GM12865 (cell line): Measurements from ENCODE around the gene TCF20.

Experiments used
- DNase-seq: peaks from one replicate; pipeline ENCODE4 v3.0.0; 2010; ENCODE audit warnings: low read depth
- H3K4me3 ChIP-seq: 2 replicates; pipeline ENCODE4 v1.5.1; 2011; ENCODE audit warnings: mild to moderate bottlenecking, low read depth, low read length, control low read depth
- TF ChIP-seq, protein P1 (sequence below): IDR thresholded peaks from 2 replicates; pipeline ENCODE4 v1.5.1; 2011; ENCODE audit warnings: low read length, control low read depth, low read depth, inconsistent platforms; ENCODE audit not compliant: insufficient read depth; ENCODE audit errors: missing control alignments

TCF20 gene

DNA sequence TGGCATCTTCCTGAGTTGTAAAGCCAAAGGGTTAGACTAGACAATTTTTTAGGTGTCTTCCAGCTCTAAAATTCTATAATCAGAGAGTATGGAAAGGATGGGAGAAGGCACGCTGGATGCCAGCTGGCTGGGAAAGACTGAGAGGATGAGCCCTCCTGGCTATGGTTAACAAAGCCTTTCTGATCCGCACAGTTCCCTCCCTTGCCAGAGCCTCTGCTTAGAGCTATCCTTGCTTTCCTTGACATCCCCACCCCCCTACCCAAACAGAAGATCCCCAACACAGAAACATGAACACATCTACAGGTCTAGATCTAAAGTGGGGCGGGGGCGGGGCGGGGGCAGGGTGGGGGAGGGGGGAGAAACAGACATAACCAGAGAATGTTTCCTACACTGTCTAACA, 6.5 kb downstream of the TCF20 start:
- TF ChIP-seq, protein P1, sequence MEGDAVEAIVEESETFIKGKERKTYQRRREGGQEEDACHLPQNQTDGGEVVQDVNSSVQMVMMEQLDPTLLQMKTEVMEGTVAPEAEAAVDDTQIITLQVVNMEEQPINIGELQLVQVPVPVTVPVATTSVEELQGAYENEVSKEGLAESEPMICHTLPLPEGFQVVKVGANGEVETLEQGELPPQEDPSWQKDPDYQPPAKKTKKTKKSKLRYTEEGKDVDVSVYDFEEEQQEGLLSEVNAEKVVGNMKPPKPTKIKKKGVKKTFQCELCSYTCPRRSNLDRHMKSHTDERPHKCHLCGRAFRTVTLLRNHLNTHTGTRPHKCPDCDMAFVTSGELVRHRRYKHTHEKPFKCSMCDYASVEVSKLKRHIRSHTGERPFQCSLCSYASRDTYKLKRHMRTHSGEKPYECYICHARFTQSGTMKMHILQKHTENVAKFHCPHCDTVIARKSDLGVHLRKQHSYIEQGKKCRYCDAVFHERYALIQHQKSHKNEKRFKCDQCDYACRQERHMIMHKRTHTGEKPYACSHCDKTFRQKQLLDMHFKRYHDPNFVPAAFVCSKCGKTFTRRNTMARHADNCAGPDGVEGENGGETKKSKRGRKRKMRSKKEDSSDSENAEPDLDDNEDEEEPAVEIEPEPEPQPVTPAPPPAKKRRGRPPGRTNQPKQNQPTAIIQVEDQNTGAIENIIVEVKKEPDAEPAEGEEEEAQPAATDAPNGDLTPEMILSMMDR, result no peak
- H3K4me3 ChIP-seq, result no peak overlapping the region
- DNase-seq, result no peak

DNA sequence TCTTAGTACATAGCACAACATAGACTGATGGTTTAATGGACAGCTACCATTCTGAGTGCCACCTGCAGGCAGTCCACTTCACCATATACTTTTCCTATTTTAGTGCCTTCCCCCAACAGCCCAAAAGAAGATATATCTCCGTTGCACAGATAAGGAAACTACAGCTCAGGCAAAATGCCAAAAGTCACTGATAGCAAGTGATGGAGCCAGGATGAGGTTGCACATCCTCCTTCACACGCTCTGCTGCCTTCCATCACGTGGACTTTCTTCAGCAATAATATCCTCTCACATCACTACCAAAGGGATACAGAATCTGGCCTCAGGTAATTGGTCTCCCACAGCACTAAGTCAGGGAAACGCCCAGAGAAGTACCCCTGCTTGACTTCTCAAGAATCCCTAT, 7.5 kb downstream of the TCF20 start:
- TF ChIP-seq, protein P1, result no peak
- peak; percentile 62 for DNase-seq
- H3K4me3 ChIP-seq, result no peak overlapping the region

DNA sequence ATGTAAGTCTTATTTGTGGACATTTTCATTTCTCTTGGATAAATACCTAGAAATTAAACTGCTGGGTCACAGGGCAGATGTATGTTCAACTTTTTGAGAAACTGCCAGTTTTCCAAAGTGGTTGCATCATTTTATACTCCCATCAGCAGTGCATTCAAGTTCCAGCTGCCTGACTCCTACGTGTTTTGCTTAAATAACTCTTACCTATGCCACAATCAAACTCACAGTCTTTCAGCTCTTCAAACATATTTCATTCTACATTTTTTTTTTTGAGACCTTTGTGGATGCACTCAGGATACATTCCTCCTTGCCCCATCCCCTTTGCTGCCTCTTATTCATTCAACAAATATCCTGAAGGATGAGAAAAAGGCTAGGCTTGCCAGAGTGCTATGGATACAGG, 9.2 kb downstream of the TCF20 start:
- DNase-seq, result no peak
- H3K4me3 ChIP-seq, result no peak overlapping the region
- TF ChIP-seq, protein P1, result no peak

DNA sequence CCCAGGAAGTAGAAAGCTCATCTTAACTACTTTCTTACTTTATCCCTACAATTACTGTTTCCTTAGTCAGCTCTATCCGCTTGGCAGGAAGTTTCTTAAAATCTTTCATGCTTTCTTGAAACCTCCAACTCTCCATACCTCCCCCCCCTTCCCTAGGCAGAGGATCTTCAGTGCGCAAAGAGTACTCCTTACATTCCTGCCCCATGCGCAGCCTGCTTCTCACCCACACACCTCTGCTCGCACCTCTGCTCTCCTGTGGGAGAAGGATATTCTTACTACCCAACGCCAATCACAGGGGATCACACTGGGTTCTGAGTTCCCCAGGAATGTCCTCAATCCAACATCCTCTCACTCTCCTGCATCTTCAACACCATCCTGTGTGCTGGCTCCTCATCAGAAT, 12.3 kb downstream of the TCF20 start:
- TF ChIP-seq, protein P1, result no peak
- no peak overlapping the region for H3K4me3 ChIP-seq

DNA sequence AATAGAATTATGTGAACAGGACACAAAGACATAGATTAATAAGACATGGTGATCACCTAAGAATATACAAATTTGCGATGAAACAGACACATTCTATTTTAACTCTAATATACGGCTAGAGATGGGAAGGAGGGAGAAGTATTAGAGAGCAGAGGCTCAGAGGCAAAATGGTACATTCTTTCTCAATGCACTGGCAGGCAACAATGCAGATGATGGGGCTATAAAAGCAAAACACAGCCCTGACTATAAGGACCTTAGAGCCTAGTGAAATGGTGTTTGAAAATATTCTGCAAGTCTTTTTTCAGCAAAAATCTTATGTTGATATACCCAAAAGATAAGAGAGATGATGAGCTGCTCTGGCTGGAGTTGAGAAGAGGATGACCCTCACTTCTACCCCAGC, 13.1 kb downstream of the TCF20 start:
- DNase-seq, result no peak
- TF ChIP-seq, protein P1, result no peak
- H3K4me3 ChIP-seq, result no peak overlapping the region

More for the DNA sequence above, 12.3 kb downstream of the TCF20 start:
- DNase-seq, result no peak

DNA sequence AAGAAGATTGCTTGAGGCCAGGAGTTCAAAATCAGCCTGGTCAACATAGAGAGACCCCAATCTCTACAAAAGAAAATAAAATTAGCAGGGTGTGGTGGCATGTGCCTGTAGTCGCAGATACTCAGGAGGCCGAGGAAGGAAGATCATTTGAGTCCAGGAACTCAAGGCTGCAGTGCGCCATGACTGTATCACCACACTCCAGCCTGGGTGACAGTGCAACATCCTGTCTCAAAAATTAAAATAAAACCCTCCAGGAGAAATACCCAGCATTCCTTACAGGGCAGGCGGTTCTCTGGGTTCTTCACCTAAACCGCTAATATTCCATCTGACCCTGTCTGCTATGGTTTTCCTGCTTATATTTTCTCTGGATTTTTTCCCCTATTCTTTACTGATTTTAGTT, 13.5 kb downstream of the TCF20 start:
- no peak overlapping the region for H3K4me3 ChIP-seq
- TF ChIP-seq, protein P1, result no peak
- DNase-seq, result no peak

DNA sequence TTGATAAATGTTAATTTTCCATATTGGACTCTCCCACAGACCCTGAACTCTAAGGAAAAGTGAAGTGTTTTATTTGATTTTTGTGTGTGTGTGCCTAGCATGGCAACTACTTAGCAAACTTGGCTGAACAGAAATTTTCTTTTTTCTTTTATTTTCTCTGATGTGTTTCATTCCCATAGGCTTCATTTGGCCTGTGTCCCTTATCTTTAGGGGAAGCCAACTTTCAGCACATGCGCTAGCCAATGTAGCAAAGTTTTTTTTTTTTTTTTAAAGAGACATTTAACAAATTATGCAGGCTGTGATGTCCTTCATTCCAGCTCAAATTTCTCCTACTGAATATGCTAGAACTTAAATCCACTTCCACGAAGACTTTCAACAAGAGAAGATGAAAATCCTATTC, 14.2 kb downstream of the TCF20 start:
- TF ChIP-seq, protein P1, result no peak
- no peak for DNase-seq
- no peak overlapping the region for H3K4me3 ChIP-seq
